A549 (cell line): Measurements from ENCODE around the gene IL17RC.

ENCODE experiments used
- CEBPB ChIP-seq, 2 experiments: fragments of >200 bp in 1 of 2; sonication (Bioruptor Twin) in 1 of 2; formaldehyde crosslinking in 1 of 2; IDR thresholded peaks; 2 replicates each; pipeline ENCODE4 v1.6.1; 2012 to 2016
- CTCF ChIP-seq: fragments of >200 bp; sonication (Bioruptor Twin); formaldehyde crosslinking; IDR thresholded peaks from 3 replicates; pipeline ENCODE4 v1.5.1; 2016
- EP300 ChIP-seq, 2 experiments: fragments of >200 bp; sonication (Bioruptor Twin); formaldehyde crosslinking; IDR thresholded peaks; 2 replicates in 1 of 2; 3 replicates in 1 of 2; pipeline ENCODE4 v1.6.1; 2016 to 2017
- POLR2A ChIP-seq: IDR thresholded peaks from 2 replicates; pipeline ENCODE4 v1.6.1; 2012; ENCODE audit warnings: mild to moderate bottlenecking, low read length
- REST ChIP-seq: fragments of 200-600 bp; sonication (generic); IDR thresholded peaks from 2 replicates; pipeline ENCODE4 v1.6.1; 2016; ENCODE audit warnings: antibody characterized with exemption, mild to moderate bottlenecking, moderate library complexity
- TP53 ChIP-seq: fragments of 250-450 bp; sonication (Bioruptor Pico); IDR thresholded peaks from 2 replicates; pipeline ENCODE4 v1.5.0; 2021; ENCODE audit warnings: mild to moderate bottlenecking, moderate library complexity

GRCh38 chr3:9887480-9887879 lies 29.4 kb upstream of the IL17RC start:
- no peak for TF ChIP-seq POLR2A
- no peak for TF ChIP-seq REST
- TF ChIP-seq CTCF: no peak
- no peak for TF ChIP-seq CEBPB (IDR thresholded peaks at IDR 0.05)
- no peak for TF ChIP-seq EP300 (IDR thresholded peaks at IDR 0.05)
- TF ChIP-seq TP53 (CRISPR knock-in tag): no peak
